Activated T-cell treated with anti-CD3 and anti-CD28 coated beads, Interleukin-2, amount 50 U/mL, for 4 hours (primary cell): ENCODE measurements around the gene MRM2. TPM values are rescaled to one million over a fixed set of nuclear protein-coding genes. Genes with fewer than 3 reads are reported as not detected.

Experiments used
- ATAC-seq, 2 donors: fragments of 200-7000 bp; cut with Tn5 transposase; one replicate each; pipeline ENCODE4 v1.10.0; 2021
- DNase-seq: peaks from one replicate; pipeline ENCODE4 v3.0.0-alpha.2; 2020
- H3K27me3 Mint-ChIP-seq: one replicate; pipeline ENCODE4 v1.8.0; 2021; ENCODE audit warnings: low read depth, mixed read lengths
- H3K36me3 Mint-ChIP-seq: one replicate; pipeline ENCODE4 v1.8.0; 2022; ENCODE audit warnings: mixed read lengths; ENCODE audit not compliant: insufficient read depth
- H3K4me1 Mint-ChIP-seq: one replicate; pipeline ENCODE4 v1.8.0; 2021; ENCODE audit warnings: low read depth, mixed read lengths
- H3K4me3 Mint-ChIP-seq: one replicate; pipeline ENCODE4 v1.8.0; 2021; ENCODE audit warnings: mild to moderate bottlenecking, moderate library complexity, mixed read lengths
- H3K9me3 Mint-ChIP-seq: one replicate; pipeline ENCODE4 v1.8.0; 2021; ENCODE audit warnings: mixed read lengths
- total RNA-seq, 3 donors: library from RNA; stranded (reverse); gene quantifications; one replicate each; pipeline ENCODE4 v1.2.1, GENCODE V29; 2021

Gene MRM2
- total RNA-seq, 3 donors from 2014 or later, result 49.9 to 56.5 (median 51.2) TPM

DNA sequence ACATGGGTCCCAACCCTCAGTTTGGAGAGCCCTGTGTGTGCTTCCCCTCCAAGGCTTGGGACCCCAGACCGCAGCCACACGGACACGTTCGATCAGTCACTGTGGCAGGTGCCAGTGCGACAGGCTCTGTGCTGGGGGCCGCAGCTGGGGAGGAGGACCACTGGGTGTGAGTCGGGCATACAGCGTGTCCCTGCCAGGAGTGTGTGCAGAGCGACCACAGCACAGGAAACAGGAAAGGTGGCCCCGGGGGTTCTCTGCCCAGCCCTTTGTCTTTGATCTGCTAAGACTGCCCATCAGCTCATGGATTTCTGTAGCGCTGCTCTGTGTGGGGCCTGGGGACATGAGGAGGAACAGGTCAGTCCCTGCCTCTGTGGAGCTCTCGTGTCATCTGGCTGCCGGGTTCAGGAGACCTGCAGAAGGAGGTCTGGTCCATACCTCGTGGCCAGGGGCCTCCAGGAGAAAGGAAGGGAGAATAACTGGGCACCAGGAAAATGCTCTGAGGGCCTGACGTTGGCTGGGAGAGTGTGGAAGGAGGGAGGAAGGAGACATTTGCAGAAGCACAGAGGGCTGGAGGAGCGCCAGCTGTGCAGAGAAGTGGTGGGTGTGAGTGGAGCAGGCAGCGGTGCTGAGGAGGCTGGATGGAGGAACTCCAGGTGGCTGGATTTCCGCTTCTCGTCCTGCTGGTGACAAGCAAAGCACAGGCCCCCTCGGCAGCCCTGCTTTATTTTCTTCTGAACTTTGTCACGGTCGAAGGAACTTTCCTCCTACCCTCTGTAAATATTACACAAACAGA, 4.1 kb upstream of the MRM2 start:
- Mint-ChIP-seq H3K36me3 (peaks cover 3% of the 10 kb centered on the region), H3K9me3 (no peaks in the 10 kb centered on the region), H3K4me3 (no peak overlapping the region), H3K4me1 (peaks cover 25% of the 10 kb centered on the region), H3K27me3 (no peaks in the 10 kb centered on the region)
- no peak for DNase-seq
- ATAC-seq, result no peak

DNA sequence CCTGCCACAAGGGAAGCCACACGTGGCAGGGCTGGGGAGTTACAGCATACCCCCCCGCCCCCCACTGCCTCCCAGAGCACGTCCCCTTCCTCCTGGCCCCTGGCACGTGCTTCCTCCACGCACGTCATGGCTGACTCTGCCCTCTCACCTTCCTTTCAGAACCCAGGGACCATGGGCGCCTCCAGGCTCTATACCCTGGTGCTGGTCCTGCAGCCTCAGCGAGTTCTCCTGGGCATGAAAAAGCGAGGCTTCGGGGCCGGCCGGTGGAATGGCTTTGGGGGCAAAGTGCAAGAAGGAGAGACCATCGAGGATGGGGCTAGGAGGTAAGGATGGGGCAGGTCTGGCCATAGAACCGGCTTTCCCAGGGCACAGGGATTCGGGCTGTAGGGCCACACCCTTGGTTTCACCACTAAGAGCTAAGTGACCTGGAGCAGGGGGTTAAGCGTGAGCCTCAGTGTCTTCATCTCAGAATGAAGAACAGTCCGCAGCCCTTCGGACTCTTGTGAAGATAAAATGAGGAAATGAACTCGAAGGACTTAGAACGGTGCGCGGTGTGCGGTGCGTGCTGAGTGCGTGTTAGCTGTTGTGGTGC, 2.5 kb upstream of the MRM2 start:
- DNase-seq, result no peak
- no peaks in the 10 kb centered on the region for H3K9me3 Mint-ChIP-seq
- peaks cover 28% of the 10 kb centered on the region for H3K4me1 Mint-ChIP-seq
- H3K36me3 Mint-ChIP-seq, result no peaks in the 10 kb centered on the region
- H3K4me3 Mint-ChIP-seq, result no peak overlapping the region
- H3K27me3 Mint-ChIP-seq, result no peaks in the 10 kb centered on the region
- ATAC-seq, result no peak

DNA sequence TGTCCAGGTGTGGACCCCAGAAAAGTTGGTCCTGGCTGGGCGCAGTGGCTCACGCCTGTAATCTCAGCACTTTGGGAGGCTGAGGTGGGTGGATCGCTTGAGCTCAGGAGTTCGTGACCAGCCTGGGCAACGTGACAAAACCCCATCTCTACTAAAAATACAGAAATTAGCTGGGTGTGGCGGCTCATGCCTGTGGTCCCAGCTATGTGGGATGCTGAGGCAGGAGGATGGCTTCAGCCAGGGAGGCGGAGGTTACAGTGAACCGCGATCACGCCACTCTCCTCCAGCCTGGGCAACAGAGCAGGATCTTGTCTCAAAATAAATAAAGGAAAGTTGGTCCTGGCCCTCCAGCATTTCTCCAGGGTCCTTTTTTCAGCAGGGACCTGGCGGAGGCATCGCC, 1.5 kb upstream of the MRM2 start:
- Mint-ChIP-seq H3K4me1 (peaks cover 17% of the 10 kb centered on the region), H3K4me3 (peak overlapping the region; percentile 95), H3K9me3 (no peaks in the 10 kb centered on the region), H3K36me3 (peaks cover 2% of the 10 kb centered on the region), H3K27me3 (no peaks in the 10 kb centered on the region)
- ATAC-seq, result no peak
- no peak for DNase-seq

DNA sequence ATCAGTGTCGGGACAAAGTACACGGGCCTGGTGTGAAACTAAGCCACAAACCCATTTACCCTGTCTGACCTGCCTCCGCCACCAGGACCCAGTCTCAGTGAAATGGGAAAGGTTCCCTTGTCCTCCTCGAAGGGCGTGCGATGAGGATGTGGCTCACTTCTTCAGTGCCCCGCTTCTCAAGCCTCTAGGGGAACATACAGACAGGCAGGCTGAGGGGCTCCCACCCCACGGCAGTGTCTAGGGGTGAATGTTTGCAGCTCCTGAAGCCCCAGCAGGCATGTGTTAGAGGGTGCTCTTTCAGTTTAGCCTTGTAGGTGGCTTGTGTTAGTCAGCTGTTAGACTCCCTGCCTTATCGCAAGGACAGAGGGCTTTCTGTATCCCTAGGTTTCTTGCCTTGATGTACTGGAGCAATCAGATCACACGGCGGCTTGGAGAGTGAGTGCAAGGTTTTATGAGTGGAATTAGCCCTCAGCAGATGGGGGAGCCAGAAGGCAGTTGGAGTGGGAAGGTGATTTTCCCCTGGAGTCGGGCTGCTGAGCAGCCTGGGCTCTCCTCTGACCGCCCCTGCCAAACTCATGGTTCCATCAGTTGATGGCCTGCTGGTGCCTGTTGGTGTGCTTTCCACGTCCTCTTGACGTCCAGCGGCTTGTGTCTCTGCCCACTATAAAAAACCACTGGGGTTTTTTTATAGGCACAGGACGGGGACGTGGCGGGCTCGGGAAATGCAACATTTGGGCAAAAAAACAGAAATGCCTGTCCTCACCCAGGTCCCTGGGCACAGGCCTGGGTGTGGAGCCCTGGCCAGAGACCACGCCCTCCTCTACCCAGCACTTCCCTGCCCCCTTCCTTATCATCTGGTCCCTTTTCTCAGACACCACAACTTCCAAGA, 780 bp upstream of the MRM2 start:
- DNase-seq, result no peak
- H3K4me3 Mint-ChIP-seq, result peak overlapping the region; percentile 95
- no peaks in the 10 kb centered on the region for H3K9me3 Mint-ChIP-seq
- H3K4me1 Mint-ChIP-seq, result peaks cover 12% of the 10 kb centered on the region
- peak; percentile 46 to 54 for ATAC-seq
- no peaks in the 10 kb centered on the region for H3K27me3 Mint-ChIP-seq
- H3K36me3 Mint-ChIP-seq, result peaks cover 7% of the 10 kb centered on the region

DNA sequence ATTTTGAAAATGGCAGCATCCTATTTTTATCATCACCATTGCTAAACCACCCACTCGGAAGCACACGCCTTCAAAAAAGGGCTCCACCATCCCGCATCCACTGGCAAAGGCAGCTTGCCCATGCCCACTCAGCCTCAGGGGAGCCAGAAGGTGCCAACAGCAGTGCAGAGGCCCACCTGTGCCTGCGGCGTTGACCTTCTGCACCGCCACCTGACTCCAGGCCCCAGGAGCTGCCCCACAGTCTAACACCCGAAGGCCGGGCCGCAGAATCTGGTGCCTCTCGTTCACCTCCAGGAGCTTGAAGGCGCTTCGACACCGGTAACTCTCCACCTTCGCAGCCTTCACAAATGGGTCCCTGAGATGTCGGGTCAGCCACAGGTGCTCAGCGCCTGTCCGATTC, 2.8 kb downstream of the MRM2 start:
- Mint-ChIP-seq H3K36me3 (peaks cover 22% of the 10 kb centered on the region), H3K9me3 (no peaks in the 10 kb centered on the region), H3K4me1 (peaks cover 16% of the 10 kb centered on the region), H3K4me3 (no peak overlapping the region), H3K27me3 (no peaks in the 10 kb centered on the region)
- ATAC-seq, result no peak
- DNase-seq, result no peak

DNA sequence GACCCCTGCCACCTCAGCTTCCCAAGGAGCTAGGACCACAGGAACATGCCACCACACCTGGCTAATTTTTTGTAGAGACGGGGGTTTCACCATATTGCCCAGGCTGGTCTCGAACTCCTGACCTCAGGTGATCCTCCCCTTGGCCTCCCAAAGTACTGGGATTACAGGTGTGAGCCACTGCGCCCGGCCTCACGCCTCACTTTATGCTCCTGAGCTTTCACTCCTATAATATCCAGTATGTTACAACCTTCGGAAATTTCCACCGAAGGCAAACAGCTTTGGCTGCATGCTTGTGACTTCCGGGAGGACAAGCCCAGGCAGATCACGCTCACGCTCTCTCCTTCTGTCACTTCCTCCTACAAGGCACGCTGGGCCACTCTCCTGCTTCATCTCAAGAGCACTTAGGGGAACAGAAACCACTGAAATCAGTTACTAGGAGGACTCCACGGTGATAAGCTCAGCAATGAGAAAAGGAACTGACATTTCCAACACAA, 4.8 kb downstream of the MRM2 start:
- no peak for DNase-seq
- no peak overlapping the region for H3K4me3 Mint-ChIP-seq
- peaks cover 22% of the 10 kb centered on the region for H3K36me3 Mint-ChIP-seq
- no peaks in the 10 kb centered on the region for H3K9me3 Mint-ChIP-seq
- no peaks in the 10 kb centered on the region for H3K27me3 Mint-ChIP-seq
- ATAC-seq, result no peak
- H3K4me1 Mint-ChIP-seq, result peaks cover 19% of the 10 kb centered on the region

DNA sequence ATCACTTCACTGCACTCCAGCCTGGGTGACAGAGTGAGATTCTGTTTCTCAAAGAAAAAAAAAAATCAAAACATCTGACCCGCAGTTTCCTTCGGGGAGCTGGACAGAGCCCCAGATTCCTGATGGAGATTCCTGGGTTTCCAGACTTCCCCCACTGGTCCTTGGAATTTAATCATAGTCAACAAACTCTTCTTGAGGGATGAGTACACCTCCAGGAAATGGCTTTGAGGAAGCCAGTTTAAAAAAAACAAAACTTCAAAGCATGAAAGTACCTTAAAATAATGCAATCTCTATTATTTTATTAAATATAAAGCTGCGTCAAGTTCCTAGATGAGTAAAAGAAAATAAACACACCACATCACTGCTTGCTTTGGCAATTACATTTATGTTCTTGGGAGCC, 8.1 kb downstream of the MRM2 start:
- Mint-ChIP-seq H3K4me3 (peak overlapping the region; percentile 64), H3K27me3 (no peaks in the 10 kb centered on the region), H3K36me3 (peaks cover 28% of the 10 kb centered on the region), H3K9me3 (no peaks in the 10 kb centered on the region), H3K4me1 (peaks cover 31% of the 10 kb centered on the region)
- DNase-seq (no peak), ATAC-seq (no peak)

DNA sequence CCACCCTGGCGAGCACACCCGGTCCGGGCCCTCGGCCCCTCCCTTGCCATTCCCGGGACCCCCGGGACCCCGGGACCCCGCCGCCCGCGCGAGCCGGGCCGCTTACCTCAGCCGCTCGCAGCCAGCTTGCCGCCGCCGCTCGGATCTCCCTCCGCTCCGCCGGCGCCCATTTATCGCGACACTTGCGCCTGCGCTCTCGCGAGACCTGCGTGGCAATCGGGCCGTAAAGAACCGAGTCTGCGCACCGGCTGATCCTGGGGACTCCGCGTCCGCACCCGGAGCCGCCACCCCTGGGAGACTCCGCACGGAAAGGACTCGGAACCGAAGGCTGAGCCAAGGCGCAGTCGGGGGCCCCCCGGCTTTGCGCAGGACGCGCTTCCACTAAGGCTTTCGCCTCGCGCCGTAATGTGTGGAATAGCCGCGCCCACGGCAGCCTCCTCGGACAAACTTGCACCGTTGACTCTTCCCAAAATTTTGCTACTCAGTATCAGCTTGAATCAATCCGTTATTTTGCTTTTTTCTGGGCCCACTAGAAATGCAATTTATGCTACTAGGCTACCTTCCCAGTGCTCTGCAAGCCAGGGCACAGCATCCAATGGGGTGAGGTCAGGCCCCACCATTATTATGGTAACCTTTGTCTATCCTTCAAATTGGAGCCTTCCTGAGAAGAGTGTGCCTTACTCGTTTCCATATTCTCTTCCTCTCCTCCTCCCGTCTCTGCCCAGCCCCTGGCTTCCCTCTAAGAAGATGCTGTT, 9.1 kb downstream of the MRM2 start, which contains the start of gene MAD1L1:
Gene MAD1L1 (minus strand): TSS at position 180 of the 755 bp plus-strand sequence. CDS start 2,812 bp downstream, outside the sequence.
- Mint-ChIP-seq H3K4me1 (peaks cover 31% of the 10 kb centered on the region), H3K9me3 (no peaks in the 10 kb centered on the region), H3K36me3 (peaks cover 22% of the 10 kb centered on the region), H3K4me3 (peak within 1 kb of the TSS; percentile 90), H3K27me3 (no peaks in the 10 kb centered on the region)
- peak; percentile 94 to 95 for ATAC-seq
- peak; percentile 86 for DNase-seq

DNA sequence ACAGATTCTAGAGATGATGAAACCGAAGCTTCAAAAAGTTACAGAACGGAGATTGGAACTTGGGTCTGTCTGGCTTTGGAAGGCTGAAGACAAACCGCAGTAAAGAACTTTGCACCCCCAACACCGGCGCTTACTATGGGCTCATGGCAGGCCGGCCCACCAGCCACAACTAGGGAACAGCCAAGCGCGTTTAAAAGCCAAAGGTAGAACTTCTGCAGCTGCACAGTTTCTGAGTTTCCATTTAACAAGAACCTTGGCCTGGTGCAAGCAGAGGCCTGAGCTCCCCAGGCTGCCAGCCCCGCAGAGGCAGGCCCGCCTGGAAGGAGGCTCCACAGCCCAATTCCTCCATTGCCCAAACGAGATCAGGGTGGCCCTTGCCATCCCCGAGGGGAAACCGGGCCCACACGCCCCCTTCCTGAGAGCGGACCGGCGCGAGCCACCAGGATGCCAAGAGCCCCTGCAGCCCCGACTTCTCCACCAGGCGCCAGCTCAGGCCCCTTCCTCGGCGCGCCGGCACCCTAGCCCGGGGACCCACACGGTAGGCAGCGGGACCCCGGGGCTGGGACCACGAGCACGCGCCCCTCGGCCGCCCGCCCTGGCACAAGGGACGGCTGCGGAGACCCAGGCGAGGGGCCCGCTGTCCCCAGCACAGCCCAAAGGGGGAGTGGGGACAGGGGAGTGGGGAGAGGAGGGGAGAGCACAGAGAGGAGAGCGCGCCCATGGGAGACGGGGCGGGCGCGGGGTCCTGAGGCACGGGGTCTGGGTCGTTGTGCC, 9.8 kb downstream of the MRM2 start:
- Mint-ChIP-seq H3K27me3 (no peaks in the 10 kb centered on the region), H3K4me3 (peak overlapping the region; percentile 90), H3K9me3 (no peaks in the 10 kb centered on the region), H3K4me1 (peaks cover 31% of the 10 kb centered on the region), H3K36me3 (peaks cover 20% of the 10 kb centered on the region)
- DNase-seq (peak; percentile 10), ATAC-seq (peak; percentile 65 to 66)

DNA sequence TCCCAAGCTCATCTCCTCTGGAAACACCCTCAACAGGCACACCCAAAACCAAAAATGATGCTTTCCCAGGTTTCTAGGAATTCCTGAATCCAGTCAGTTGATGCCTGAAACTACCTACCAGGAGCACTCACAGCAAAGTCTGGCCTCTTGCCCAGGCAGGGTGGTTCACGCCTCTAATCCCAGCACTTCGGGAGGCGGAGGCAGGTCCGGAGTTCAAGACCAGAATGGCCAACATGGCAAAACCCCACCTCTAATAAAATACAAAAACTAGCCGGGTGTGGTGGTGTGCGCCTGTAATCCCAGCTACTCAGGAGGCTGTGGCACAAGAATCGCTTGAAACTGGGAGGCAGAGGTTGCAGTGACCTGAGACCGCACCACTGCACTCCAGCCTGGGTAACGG, 11.1 kb downstream of the MRM2 start:
- Mint-ChIP-seq H3K36me3 (peaks cover 22% of the 10 kb centered on the region), H3K27me3 (no peaks in the 10 kb centered on the region), H3K4me1 (peaks cover 31% of the 10 kb centered on the region), H3K9me3 (no peaks in the 10 kb centered on the region), H3K4me3 (peak overlapping the region; percentile 35)
- DNase-seq (no peak), ATAC-seq (no peak)

DNA sequence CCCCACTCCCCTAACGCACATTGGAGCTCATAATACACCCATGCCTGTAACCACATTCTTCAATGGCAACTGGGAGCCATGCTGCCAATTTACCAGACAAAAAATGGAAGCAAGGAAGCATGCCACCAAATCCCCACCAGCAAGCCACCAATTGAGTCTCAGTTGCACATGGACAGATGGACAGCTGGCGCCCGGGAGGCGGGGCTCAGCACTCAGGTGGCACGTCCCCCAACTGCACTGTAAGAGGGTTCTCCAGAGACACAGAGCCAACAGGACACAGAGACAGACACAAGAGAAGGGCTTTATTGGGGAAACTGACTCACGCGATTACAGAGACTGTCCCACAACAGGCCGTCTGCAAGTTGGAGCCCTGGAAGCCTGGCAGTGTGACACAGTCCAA, 11.8 kb downstream of the MRM2 start:
- DNase-seq, result no peak
- peaks cover 24% of the 10 kb centered on the region for H3K36me3 Mint-ChIP-seq
- H3K27me3 Mint-ChIP-seq, result no peaks in the 10 kb centered on the region
- ATAC-seq, result no peak
- H3K9me3 Mint-ChIP-seq, result no peaks in the 10 kb centered on the region
- H3K4me3 Mint-ChIP-seq, result peak overlapping the region; percentile 35
- H3K4me1 Mint-ChIP-seq, result peaks cover 29% of the 10 kb centered on the region

DNA sequence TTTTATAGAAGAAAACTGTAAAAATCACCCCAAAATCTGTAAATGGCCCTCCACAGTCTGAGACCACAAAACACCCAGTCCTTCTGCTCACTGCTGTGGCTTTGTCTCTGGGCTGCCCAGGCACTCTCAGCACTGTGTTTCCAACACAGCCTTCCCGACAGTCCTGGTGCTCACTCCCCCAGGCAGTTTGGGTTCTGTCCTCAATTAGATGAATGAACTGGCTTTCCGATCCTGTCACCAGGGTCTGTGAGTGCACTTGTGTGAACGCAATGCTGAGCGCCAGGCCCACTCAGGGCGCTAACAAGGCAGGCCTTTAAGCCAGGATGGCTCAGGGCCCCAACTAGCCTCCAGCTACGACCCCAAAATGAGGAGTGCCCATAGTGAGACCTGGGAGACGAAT, 12.5 kb downstream of the MRM2 start:
- DNase-seq (no peak), ATAC-seq (no peak)
- Mint-ChIP-seq H3K27me3 (no peaks in the 10 kb centered on the region), H3K36me3 (peaks cover 17% of the 10 kb centered on the region), H3K9me3 (no peaks in the 10 kb centered on the region), H3K4me3 (no peak overlapping the region), H3K4me1 (peaks cover 23% of the 10 kb centered on the region)

DNA sequence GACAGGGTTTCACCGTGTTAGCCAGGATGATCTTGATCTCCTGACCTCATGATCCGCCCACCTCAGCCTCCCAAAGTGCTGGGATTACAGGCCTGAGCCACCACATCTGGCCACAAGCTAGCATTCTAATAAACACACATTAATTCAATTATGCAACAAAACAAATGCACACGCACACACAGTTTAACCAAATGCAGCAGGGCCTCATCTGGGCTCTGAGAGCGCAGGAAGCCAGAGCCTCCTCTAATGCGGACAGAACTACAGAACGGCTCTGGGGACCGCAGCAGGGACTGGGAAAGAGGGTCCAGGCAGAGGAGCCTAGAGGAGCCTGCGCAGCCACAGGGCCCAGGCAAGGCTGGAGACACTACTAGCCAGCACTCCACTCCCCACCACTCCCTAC, 13.1 kb downstream of the MRM2 start:
- Mint-ChIP-seq H3K4me3 (no peak overlapping the region), H3K36me3 (peaks cover 23% of the 10 kb centered on the region), H3K9me3 (no peaks in the 10 kb centered on the region), H3K27me3 (no peaks in the 10 kb centered on the region), H3K4me1 (peaks cover 22% of the 10 kb centered on the region)
- no peak for DNase-seq
- no peak for ATAC-seq
